Measurements from ENCODE around the gene DNAJB11. TPM values are rescaled to one million over a fixed set of nuclear protein-coding genes. Genes with fewer than 3 reads are reported as not detected.

DNAJB11 gene
- total RNA-seq, 1 experiment from 2014 or later: 181 TPM

DNA sequence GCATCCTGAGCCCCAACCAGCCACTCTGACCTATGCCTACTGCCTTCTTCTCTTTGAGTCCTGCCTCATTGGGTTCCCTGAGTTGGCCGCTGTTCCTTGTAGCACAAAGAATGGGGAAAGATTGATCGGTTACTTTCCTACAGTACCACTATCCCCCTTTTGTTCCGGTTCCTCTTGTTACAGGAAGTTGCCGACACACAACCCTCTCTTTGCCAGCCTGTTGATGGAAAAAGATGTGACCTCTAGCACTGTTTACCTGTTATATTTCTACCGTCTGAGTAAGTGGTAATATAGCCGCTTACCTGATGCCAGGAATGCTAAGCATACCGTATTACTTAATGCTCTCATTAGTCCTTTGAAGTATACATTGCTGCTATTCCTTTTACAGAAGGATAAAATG lies 32.6 kb downstream of the DNAJB11 start:
- Mint-ChIP-seq H3K9me3 (ENCODE audit: low read depth, unreplicated experiment) (no peaks in the 10 kb centered on the region), H3K27me3 (ENCODE audit: unreplicated experiment) (no peaks in the 10 kb centered on the region), H3K4me1 (ENCODE audit: low read depth, unreplicated experiment) (peaks cover 71% of the 10 kb centered on the region), H3K27ac (ENCODE audit: unreplicated experiment) (no peak overlapping the region), H3K4me3 (ENCODE audit: low read depth, unreplicated experiment) (no peak overlapping the region), H3K36me3 (ENCODE audit: insufficient read depth, unreplicated experiment) (peaks cover 7% of the 10 kb centered on the region)
- CTCF ChIA-PET: interaction anchor here (1.0 kb wide), 1 partner anchor 12 kb away, joined by 4 read pairs; no protein-coding TSS in a partner anchor
- DNase-seq: no peak
- intact Hi-C loops (cut with micrococcal nuclease; ENCODE audit: unreplicated experiment): no loop called here
- BruUV-seq (replicated peaks): no TSS peak
- TF ChIP-seq, protein P1, sequence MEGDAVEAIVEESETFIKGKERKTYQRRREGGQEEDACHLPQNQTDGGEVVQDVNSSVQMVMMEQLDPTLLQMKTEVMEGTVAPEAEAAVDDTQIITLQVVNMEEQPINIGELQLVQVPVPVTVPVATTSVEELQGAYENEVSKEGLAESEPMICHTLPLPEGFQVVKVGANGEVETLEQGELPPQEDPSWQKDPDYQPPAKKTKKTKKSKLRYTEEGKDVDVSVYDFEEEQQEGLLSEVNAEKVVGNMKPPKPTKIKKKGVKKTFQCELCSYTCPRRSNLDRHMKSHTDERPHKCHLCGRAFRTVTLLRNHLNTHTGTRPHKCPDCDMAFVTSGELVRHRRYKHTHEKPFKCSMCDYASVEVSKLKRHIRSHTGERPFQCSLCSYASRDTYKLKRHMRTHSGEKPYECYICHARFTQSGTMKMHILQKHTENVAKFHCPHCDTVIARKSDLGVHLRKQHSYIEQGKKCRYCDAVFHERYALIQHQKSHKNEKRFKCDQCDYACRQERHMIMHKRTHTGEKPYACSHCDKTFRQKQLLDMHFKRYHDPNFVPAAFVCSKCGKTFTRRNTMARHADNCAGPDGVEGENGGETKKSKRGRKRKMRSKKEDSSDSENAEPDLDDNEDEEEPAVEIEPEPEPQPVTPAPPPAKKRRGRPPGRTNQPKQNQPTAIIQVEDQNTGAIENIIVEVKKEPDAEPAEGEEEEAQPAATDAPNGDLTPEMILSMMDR (IDR thresholded peaks at IDR 0.05; ENCODE audit: unreplicated experiment): no peak

DNA sequence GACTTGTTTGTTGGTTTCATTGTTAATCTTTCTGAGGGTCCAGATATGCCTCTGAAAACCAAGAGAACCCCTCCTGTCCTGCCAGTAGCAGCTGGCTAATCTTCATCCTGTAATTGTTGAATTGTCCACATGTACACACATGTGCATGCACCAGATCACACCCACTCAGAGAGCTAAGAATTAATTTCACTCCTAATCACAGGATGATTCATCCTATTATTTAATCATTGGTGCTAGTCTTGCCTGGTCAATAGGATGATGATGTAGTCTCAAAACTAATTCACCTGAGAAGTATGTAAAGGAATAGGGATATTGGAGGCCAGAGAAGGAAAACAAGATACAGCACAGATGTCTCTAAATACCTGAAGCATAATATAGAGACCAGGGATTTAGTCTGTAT lies 34.6 kb downstream of the DNAJB11 start:
- H3K27ac Mint-ChIP-seq (ENCODE audit: unreplicated experiment): peak overlapping the region; percentile 31
- intact Hi-C loops (cut with micrococcal nuclease; ENCODE audit: unreplicated experiment): no loop called here
- H3K27me3 Mint-ChIP-seq (ENCODE audit: unreplicated experiment): no peaks in the 10 kb centered on the region
- H3K9me3 Mint-ChIP-seq (ENCODE audit: low read depth, unreplicated experiment): peaks cover 3% of the 10 kb centered on the region
- CTCF ChIA-PET: interaction anchor here (1.0 to 1.4 kb wide), 4 partner anchors 10 to 35 kb away, joined by 3 to 20 read pairs (median 6); partner anchors contain the start of gene DNAJB11
- TF ChIP-seq, protein P1 (IDR thresholded peaks at IDR 0.05; ENCODE audit: unreplicated experiment): no peak
- BruUV-seq (replicated peaks): no TSS peak
- no peaks in the 10 kb centered on the region for H3K36me3 Mint-ChIP-seq (ENCODE audit: insufficient read depth, unreplicated experiment)
- no peak for DNase-seq
- peaks cover 67% of the 10 kb centered on the region for H3K4me1 Mint-ChIP-seq (ENCODE audit: low read depth, unreplicated experiment)
- no peak overlapping the region for H3K4me3 Mint-ChIP-seq (ENCODE audit: low read depth, unreplicated experiment)

DNA sequence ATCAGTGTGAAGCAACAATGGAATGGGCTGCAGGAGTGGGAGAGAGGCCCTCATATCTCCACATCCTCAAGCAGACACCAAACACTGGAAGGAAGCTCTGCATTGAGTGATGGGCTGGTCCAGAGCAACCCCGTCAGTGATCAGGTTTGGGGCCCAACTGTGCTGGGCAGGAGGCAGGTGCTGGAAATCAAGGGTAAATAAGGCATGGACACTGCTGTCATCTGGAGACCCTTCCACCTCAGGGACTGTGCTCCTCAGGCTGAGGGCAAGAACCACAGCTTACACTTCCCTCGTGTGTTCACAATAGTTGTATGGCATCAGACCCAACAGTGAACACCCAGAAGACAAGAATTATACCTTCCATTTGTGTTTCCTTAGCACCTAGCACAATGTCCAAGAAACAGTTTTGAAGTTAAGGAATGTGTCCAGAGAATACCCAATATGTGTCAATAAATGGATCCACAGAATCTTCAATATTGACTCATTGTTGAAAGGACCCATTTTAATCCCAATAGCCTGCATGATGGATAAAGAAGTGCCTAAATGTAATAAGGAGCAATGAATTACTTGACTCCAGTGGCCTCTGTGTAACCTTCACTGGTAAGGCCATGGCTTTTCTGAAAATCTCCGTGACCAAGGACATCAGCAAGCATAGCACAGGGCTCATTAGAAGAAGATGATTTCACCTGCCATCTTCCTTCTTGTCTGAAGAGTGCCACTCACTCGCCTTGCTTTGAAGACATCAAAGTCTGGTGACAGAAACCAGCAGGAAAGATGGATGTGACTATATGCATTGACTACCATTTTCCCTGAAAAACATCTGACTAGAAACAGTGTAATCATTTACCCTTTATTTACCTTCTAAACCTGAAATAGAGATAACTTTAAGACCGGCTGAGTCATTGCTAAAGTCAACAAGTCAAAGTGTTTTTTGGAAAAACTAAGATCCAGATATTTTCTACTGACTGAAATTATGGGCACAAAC lies 35.3 kb downstream of the DNAJB11 start:
- Mint-ChIP-seq H3K27ac (ENCODE audit: unreplicated experiment) (peak overlapping the region; percentile 55), H3K9me3 (ENCODE audit: low read depth, unreplicated experiment) (peaks cover 3% of the 10 kb centered on the region)

DNA sequence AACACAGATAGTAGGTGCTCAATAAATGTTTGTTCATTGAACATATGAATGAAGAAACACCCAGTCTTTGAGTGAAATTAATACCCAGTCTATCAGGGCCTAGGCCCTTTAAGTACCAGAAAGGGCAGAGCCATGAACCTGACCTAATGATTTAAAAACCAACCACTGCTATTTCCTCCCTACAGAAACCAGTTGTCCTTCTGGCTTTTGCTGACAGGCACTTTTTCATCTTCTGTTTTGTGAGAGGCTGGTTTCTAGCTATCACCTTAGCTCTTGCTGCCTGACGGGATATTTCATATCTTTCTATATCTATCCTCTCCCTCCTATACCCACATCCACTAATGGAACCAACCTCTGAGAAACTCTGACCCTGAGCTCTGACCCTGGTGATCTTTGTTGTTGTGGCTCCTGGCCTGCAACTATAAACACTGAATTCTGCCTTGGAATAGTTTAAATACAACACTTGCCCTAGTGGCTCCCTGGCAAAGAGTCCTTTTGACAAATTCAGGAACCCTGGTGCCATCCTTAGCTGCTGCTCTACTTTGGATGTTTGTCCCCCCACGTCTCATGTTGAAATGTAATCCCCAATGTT lies 38.2 kb downstream of the DNAJB11 start:
- BruUV-seq (replicated peaks): no TSS peak
- CTCF ChIA-PET: interaction anchor here (0.7 to 4.5 kb wide), 7 partner anchors 8 to 366 kb away, joined by 3 to 40 read pairs (median 5); no protein-coding TSS in a partner anchor
- no peak for DNase-seq
- no peaks in the 10 kb centered on the region for H3K27me3 Mint-ChIP-seq (ENCODE audit: unreplicated experiment)
- H3K27ac Mint-ChIP-seq (ENCODE audit: unreplicated experiment): no peak overlapping the region
- no peaks in the 10 kb centered on the region for H3K36me3 Mint-ChIP-seq (ENCODE audit: insufficient read depth, unreplicated experiment)
- H3K4me1 Mint-ChIP-seq (ENCODE audit: low read depth, unreplicated experiment): peaks cover 62% of the 10 kb centered on the region
- H3K9me3 Mint-ChIP-seq (ENCODE audit: low read depth, unreplicated experiment): peaks cover 3% of the 10 kb centered on the region
- intact Hi-C loops (cut with micrococcal nuclease; ENCODE audit: unreplicated experiment): loop anchor here (2.0 kb wide), 1 partner anchor 68 kb away; no protein-coding TSS in a partner anchor
- H3K4me3 Mint-ChIP-seq (ENCODE audit: low read depth, unreplicated experiment): no peak overlapping the region
- TF ChIP-seq, protein P1 (IDR thresholded peaks at IDR 0.05; ENCODE audit: unreplicated experiment): no peak

More for the DNA sequence above, 35.3 kb downstream of the DNAJB11 start:
- CTCF ChIA-PET: interaction anchor here (1.0 to 1.4 kb wide), 4 partner anchors 9 to 36 kb away, joined by 3 to 20 read pairs (median 6); partner anchors contain the start of gene DNAJB11
- no peak for DNase-seq
- H3K4me3 Mint-ChIP-seq (ENCODE audit: low read depth, unreplicated experiment): no peak overlapping the region
- no TSS peak for BruUV-seq (replicated peaks)
- H3K36me3 Mint-ChIP-seq (ENCODE audit: insufficient read depth, unreplicated experiment): no peaks in the 10 kb centered on the region
- H3K27me3 Mint-ChIP-seq (ENCODE audit: unreplicated experiment): no peaks in the 10 kb centered on the region
- peaks cover 61% of the 10 kb centered on the region for H3K4me1 Mint-ChIP-seq (ENCODE audit: low read depth, unreplicated experiment)
- TF ChIP-seq, protein P1 (IDR thresholded peaks at IDR 0.05; ENCODE audit: unreplicated experiment): no peak
- intact Hi-C loops (cut with micrococcal nuclease; ENCODE audit: unreplicated experiment): loop anchor here (1.0 kb wide), 1 partner anchor 16 kb away; no protein-coding TSS in a partner anchor

All from Calu3 (cell line).